NCI-H187 (cell line): ENCODE data around the gene ABHD2.
A peak's percentile ranks its signal among the peaks of the same experiment; 100 is the strongest.

ENCODE experiments used
- DNase-seq, 2 experiments: peaks; one replicate each; lab custom pipeline; 2025; lab: John Stamatoyannopoulos, UW

Gene ABHD2

GRCh38 chr15:89167267-89168176 is 79.3 kb downstream of the ABHD2 start:
- no peak for DNase-seq

GRCh38 chr15:89168316-89168833 is 80.1 kb downstream of the ABHD2 start:
- DNase-seq: no peak

- no peak for DNase-seq
Measured at GRCh38 chr15:89170364-89170763, 82.1 kb downstream of the ABHD2 start.

GRCh38 chr15:89171136-89172072 is 83.1 kb downstream of the ABHD2 start:
- DNase-seq: no peak

- DNase-seq: no peak
Measured at GRCh38 chr15:89172921-89173320, 84.7 kb downstream of the ABHD2 start.

GRCh38 chr15:89174476-89174875 is 86.2 kb downstream of the ABHD2 start:
- no peak for DNase-seq

GRCh38 chr15:89175617-89176191 is 87.4 kb downstream of the ABHD2 start:
- DNase-seq: no peak

GRCh38 chr15:89177116-89177515 is 88.9 kb downstream of the ABHD2 start:
- no peak for DNase-seq

- DNase-seq: peak in 1 of 2 experiments; percentile 20
Measured at GRCh38 chr15:89177633-89178306, 89.5 kb downstream of the ABHD2 start.

- no peak for DNase-seq
Measured at GRCh38 chr15:89178307-89178977, 90.2 kb downstream of the ABHD2 start.

- DNase-seq: no peak
Measured at GRCh38 chr15:89179966-89180875, 92.0 kb downstream of the ABHD2 start.

- no peak for DNase-seq
Measured at GRCh38 chr15:89184357-89184756, 96.1 kb downstream of the ABHD2 start.

- DNase-seq: no peak
Measured at GRCh38 chr15:89184886-89185526, 96.8 kb downstream of the ABHD2 start.

GRCh38 chr15:89186803-89187202 is 98.5 kb downstream of the ABHD2 start:
- no peak for DNase-seq

- DNase-seq: no peak
Measured at GRCh38 chr15:89187301-89187985, 99.2 kb downstream of the ABHD2 start.

GRCh38 chr15:89187986-89188514 is 99.8 kb downstream of the ABHD2 start:
- no peak for DNase-seq

- DNase-seq: no peak
Measured at GRCh38 chr15:89192136-89192535, 103.9 kb downstream of the ABHD2 start.

- no peak for DNase-seq
Measured at GRCh38 chr15:89192766-89193165, 104.5 kb downstream of the ABHD2 start.

- no peak for DNase-seq
Measured at GRCh38 chr15:89194608-89195007, 106.4 kb downstream of the ABHD2 start.
